ENCODE data around the gene PEX11G.
A peak's percentile ranks its signal among the peaks of the same experiment; 100 is the strongest.

PEX11G gene

DNA sequence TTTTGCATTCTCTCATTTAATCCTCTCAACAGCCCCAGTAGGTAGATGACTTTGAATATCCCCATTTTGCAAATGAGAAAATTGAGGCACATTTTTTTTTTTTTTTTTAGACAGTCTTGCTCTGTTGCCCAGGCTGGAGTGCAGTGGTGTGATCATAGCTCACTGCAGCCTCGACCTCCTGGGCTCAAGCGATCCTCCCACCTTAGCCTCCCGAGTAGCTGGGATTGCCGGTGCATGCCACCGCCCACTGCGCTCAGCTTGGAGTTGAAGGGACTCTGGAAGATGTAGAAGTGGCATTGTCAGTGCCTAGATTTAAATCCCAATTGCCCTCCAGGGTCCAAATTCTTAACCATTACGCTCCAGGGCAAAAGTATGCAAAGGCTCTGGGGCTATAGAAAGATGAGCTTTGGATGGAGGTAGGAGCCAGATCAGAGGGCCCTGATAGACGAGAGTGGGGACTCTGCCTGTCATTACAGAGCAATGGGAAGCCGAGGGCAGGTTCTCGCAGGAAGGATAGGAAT is 32.8 kb upstream of the PEX11G start:
- DNase-seq = no peak

DNA sequence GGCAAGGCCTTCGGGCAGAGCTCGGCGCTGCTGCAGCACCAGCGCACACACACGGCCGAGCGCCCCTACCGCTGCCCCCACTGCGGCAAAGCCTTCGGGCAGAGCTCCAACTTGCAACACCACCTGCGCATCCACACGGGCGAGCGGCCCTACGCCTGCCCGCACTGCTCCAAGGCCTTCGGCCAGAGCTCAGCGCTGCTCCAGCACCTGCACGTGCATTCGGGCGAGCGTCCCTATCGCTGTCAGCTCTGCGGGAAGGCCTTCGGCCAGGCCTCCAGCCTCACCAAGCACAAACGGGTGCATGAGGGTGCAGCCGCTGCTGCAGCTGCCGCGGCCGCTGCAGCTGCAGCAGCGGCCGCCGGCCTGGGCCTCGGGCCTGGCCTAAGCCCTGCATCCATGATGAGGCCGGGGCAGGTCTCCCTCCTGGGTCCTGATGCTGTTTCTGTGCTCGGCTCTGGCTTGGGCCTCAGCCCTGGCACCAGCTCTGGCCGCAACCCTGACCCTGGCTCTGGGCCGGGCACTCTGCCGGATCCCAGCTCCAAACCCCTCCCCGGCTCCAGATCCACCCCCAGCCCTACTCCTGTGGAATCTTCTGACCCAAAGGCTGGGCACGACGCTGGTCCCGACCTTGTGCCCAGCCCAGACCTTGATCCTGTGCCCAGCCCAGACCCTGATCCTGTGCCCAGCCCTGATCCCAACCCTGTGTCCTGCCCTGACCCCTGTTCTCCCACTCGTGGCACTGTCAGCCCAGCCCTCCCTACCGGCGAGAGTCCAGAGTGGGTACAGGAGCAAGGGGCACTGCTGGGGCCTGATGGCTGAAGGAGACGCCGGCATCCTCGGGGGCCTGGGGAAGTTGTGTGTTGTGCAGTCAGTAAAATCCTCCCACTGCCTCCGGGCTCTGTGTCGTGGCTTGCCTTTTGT is 31.6 kb upstream of the PEX11G start:
- no peak for DNase-seq

GRCh38 chr19:7519361-7520130 is 30.7 kb upstream of the PEX11G start:
- no peak for DNase-seq

- no peak for DNase-seq
These were observed 28.0 kb upstream of the PEX11G start for GRCh38 chr19:7516878-7517277.

DNA sequence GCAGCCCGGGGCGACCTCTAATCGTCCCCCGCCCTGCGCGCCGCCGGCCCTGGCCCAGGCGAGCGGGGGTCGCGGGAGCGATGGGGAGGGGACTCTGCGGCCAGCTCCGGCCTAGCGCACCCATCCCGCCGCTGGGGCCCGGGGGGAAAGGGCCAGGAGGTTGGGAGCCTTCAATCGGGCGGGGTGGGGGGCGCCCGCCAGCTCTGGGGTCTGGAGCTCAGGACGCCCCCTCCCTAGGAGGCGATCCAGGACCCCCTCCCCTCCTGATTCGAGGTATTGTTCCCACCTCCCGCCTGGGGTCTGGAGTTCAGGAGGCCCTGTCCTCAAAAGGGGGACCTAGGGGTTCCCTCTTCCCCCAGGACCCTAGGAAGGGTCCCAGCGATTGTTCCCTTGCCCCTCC is 27.5 kb upstream of the PEX11G start:
- peak in 1 of 2 experiments; percentile 24 for DNase-seq

- peak; percentile 20 to 75 for DNase-seq
These were observed 26.9 kb upstream of the PEX11G start, which contains the start of gene ZNF358 for GRCh38 chr19:7515645-7516151. Gene ZNF358 (plus strand): TSS chr19:7516103. CDS start chr19:7519243, 3,140 bp downstream.

GRCh38 chr19:7515110-7515644 is 26.3 kb upstream of the PEX11G start:
- DNase-seq = no peak

DNA sequence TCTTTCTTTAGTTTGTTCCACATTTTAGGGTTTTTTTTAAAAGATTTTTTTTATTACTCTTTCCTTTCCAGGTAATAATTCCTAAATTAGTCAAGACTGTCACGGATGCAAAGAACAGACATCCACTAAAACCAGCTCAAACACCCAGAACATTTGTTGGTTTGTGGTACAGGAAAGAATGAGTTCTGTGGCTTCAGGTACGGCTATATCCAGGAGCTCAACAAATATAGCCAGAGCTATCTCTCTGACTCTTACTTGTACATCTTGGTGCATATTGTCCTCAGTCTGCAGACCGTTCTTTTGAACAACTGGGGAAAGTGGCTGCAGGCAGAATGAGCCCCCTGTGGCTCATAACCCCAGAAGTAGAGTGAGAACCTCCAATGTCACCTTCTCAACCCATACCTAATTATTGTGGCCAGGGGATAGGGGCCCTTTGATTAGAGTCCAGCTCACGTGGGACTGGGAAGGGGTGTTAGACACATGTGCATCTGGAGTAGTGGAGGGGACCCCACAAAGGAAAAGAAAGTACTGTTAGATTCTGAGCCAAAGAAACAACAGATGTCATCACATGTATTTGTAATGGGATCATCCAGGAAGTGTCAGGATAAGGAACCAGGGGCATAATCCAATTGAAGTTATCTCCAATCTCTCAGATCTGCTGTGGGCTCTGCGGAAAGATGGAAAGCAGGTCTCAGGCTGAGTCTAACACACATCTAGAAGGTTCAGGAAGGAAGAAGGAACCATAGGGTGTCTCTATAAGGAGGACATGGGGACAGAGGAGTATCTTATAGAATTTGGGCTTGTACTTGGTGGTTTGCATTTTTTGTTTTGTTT is 25.2 kb upstream of the PEX11G start:
- peak in 1 of 2 experiments; percentile 67 for DNase-seq

GRCh38 chr19:7512400-7512851 is 23.6 kb upstream of the PEX11G start:
- peak; percentile 98 to 99 for DNase-seq

DNA sequence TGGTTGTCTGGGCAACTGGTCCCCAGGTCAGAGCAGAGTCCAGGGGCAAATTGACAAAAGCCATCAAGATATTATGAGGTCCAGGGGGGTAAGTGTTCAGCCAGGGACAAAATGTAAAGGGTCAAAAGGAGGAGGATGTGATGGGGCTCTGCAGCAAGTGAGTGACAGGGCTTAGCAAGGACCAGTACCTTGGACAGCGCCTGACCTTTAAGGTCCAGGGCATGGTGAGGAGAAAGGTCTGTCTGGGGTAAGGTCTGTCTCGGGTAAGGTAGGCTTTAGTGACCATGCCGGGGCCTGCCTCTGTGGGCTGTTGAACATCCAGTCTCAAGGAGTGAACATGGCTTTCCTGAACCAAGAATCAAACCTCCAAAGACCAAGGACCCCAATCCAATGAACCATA is 20.8 kb upstream of the PEX11G start:
- no peak for DNase-seq

DNA sequence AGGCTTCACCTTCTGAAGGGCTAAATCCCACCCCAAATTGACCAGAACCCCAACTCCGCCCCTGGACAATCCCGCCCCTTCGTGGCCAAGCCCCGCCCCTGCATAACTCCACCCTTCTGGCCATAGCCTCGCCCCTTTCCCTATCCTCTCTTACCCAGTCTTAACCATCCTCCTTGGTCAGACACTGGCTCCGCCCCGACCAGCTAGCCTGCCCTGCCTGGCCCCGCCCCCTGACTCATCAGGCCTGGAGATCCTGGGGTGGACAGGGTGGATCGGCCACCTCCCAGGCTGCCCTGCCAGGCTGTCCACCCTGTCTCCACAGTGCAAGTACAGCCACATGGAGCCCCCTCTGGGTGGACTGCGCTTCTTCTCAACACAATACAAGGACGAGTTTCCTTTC is 19.0 kb upstream of the PEX11G start:
- no peak for DNase-seq

- DNase-seq = peak in 1 of 2 experiments; percentile 23
These were observed 17.8 kb upstream of the PEX11G start for GRCh38 chr19:7506385-7507328.

DNA sequence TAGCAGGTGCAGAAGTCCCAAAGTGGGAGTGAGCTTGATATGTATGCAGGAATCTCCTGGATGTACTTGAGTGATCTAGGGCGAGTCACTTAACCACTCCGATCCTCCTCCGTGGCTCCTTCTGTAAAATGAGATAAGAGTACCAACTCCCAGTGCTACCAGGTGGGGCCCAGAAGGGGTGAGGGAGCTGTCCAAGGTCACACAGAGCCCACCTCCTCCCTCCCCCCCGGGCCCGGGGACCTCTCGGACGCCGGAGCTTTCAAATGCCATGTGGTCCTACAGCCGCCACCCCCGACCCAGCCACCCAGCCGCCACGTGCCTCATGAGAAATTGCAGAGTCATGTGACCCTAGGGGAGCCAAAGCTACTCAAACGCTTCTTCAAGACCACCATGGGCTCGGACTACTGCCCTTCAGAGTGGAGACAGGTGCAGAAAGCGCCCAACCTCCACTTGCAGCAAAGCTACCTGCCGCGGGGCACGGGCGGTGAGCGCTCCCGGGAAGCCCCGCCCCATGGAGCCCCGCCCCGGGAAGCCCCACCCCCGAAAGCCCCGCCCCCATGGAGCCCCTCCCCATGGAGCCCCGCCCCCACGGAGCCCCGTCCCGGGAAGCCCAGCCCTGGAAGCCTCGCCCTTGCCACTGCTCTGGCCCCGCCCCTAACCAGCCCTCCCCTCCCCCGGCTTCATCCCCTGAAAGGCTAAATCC is 17.0 kb upstream of the PEX11G start:
- DNase-seq = no peak

DNA sequence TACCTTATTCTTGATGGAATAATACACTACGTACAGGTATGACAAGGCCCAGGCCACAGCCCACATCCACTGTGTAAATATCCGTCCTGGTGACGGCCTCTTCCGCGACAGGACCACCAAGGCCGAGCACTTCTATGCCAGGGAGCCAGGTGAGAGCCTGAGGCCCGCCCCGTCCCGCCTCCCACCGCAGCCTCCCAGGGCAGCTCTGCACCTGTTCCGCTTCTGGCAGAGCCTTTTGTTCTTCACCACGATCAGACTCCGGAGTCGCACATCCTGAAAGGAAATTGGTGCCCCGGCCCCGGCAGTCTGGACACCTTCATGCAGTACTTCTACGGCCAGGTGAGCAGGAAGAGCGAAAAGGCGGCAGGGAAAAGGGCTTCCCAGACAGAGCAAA is 16.4 kb upstream of the PEX11G start:
- no peak for DNase-seq

- no peak for DNase-seq
These were observed 15.8 kb upstream of the PEX11G start for GRCh38 chr19:7504684-7505083.

DNA sequence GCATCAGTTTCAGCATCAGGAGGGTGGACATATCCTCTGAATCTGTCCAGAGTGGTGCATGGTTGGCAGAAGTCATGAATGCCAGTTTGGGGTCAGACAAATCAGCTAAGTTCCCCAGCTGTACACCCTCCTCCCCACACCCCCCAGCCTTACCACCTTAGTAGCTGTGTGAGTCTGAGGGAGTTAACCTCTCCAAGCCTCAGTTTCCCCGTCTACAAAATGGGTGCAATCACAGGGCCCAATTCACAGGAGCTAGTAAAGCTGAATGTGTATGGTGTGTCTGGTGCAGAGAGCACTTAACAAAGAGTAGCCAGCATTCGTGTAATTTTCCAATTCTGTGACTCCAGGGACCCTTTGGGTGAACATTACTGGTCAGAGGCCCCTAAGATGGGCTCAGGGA is 13.7 kb upstream of the PEX11G start:
- no peak for DNase-seq

- DNase-seq = peak; percentile 79 to 93
These were observed 12.1 kb upstream of the PEX11G start for GRCh38 chr19:7500811-7501450.

DNA sequence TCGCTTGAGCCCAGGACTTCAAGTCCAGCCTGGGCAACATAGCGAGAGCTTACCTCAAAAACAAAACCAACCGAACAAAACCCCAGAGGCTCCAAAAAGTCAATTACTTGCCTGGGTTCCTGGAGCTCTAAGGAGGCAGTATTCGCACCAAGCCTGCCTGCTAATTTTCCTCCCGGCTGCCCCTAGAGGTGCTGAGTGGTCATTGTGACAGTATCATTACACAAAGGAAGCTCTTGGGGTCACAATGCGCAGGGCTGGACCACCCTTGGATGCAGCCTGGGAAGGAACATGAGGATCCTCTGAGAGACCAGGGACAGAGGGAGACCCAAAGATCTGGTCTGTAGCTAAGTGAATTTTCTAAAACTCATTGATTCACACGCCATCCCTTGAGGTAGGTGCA is 8.5 kb upstream of the PEX11G start:
- DNase-seq = peak; percentile 22 to 35

- peak in 1 of 2 experiments; percentile 10 for DNase-seq
These were observed 5.7 kb upstream of the PEX11G start for GRCh38 chr19:7494416-7495098.
